HepG2 (cell line): ENCODE data around the gene SPON1. TPM values are rescaled to one million over a fixed set of nuclear protein-coding genes. Genes with fewer than 3 reads are reported as not detected.

Source experiments
- ATAC-seq: fragments of 200-7000 bp; cut with Tn5 transposase; 3 replicates; pipeline ENCODE4 v1.9.1; 2020; ENCODE audit warnings: mild to moderate bottlenecking, moderate library complexity
- BruUV-seq: library from RNA; stranded (reverse); fragments of 400-500 nt; replicated peaks from 2 replicates; lab custom pipeline; 2021; lab: Mats Ljungman, UMichigan
- CTCF ChIA-PET: fragments of 300-600 bp; formaldehyde crosslinking; extraction: SDS; loops from one replicate; lab custom pipeline; 2021; ENCODE audit warnings: low total read pairs, inconsistent platforms, low intra/inter-chr PET ratio; lab: Yijun Ruan, JAX
- POLR2A ChIA-PET: fragments of 350-600 bp; sonication (Branson Sonifier 250); formaldehyde crosslinking; loops from one replicate; lab custom pipeline; 2020; ENCODE audit warnings: antibody characterized with exemption, inconsistent platforms; lab: Yijun Ruan, JAX
- DNase-seq: peaks from one replicate; pipeline ENCODE4 v3.0.0-alpha.2; 2015; ENCODE audit warnings: low spot score
- FAIRE-seq: peaks from 3 replicates; lab custom pipeline; 2011; peaks lifted over from hg19 to GRCh38; lab: Jason Lieb, UNC
- H2AFZ ChIP-seq: one replicate; pipeline ENCODE4 v1.6.1; 2011; ENCODE audit warnings: low read length, inconsistent platforms
- H3K27ac ChIP-seq: fragments of 300-600 bp; 3 replicates; pipeline ENCODE4 v1.8.0; 2011; ENCODE audit warnings: mixed run types, mild to moderate bottlenecking, mixed read lengths, low read length, inconsistent platforms; ENCODE audit not compliant: insufficient read depth; ENCODE audit errors: extremely low read length
- H3K27me3 ChIP-seq, 2 experiments: fragments of 200-600 bp in 1 of 2; 2 replicates in 1 of 2; 3 replicates in 1 of 2; pipeline versions ENCODE4 v1.6.0 to v1.8.0; 2011; ENCODE audit warnings: low read length in 2 of 2, mild to moderate bottlenecking in 2 of 2, moderate library complexity in 2 of 2, inconsistent platforms in 1 of 2; ENCODE audit not compliant: insufficient read depth in 2 of 2, control insufficient read depth in 1 of 2
- H3K36me3 ChIP-seq, 2 experiments: fragments of 200-600 bp in 1 of 2; replicated peaks in 1 of 2; 2 replicates in 1 of 2; 3 replicates in 1 of 2; pipeline versions ENCODE4 v1.5.1 to v1.8.0; 2011; ENCODE audit warnings: low read length in 2 of 2, inconsistent platforms in 1 of 2; ENCODE audit not compliant: insufficient read depth in 2 of 2, control insufficient read depth in 1 of 2
- H3K4me1 ChIP-seq: 2 replicates; pipeline ENCODE4 v1.5.1; 2012; ENCODE audit warnings: low read length, inconsistent platforms; ENCODE audit not compliant: insufficient read depth
- H3K4me2 ChIP-seq: 2 replicates; pipeline ENCODE4 v1.6.0; 2011; ENCODE audit warnings: low read depth, low read length, inconsistent platforms
- H3K4me3 ChIP-seq, 3 experiments: fragments of 200-600 bp in 1 of 3; sonication (generic), shearing (Covaris generic) in 1 of 3; replicated peaks in 1 of 3; 2 replicates each; pipeline ENCODE4 v1.5.1; 2011 to 2016; ENCODE audit warnings: low read length in 3 of 3, inconsistent platforms in 2 of 3, low read depth in 2 of 3, mild to moderate bottlenecking in 2 of 3, control low read depth in 1 of 3, mixed read lengths in 1 of 3; ENCODE audit not compliant: insufficient read depth in 1 of 3
- H3K79me2 ChIP-seq: one replicate; pipeline ENCODE4 v1.6.1; 2011; ENCODE audit warnings: low read length, inconsistent platforms; ENCODE audit not compliant: insufficient read depth
- H3K9ac ChIP-seq: 2 replicates; pipeline ENCODE4 v1.6.0; 2011; ENCODE audit warnings: mild to moderate bottlenecking, low read depth, low read length, inconsistent platforms; ENCODE audit not compliant: insufficient read depth
- H3K9me3 ChIP-seq: 2 replicates; pipeline ENCODE4 v1.5.1; 2012; ENCODE audit warnings: mild to moderate bottlenecking, low read length
- H4K20me1 ChIP-seq: 2 replicates; pipeline ENCODE4 v1.6.0; 2011; ENCODE audit warnings: inconsistent platforms, mild to moderate bottlenecking, low read length, moderate library complexity; ENCODE audit not compliant: insufficient read depth
- BCL6 ChIP-seq: IDR thresholded peaks from 2 replicates; pipeline ENCODE4 v1.6.1; 2016; ENCODE audit warnings: missing genetic modification reagents, missing compliant biosample characterization
- CBX1 ChIP-seq: IDR thresholded peaks from one replicate; pipeline ENCODE4 v1.6.1; 2016; ENCODE audit warnings: antibody characterized with exemption, low read depth
- CCDC6 ChIP-seq: sonication (generic); formaldehyde crosslinking; IDR thresholded peaks from 2 replicates; pipeline ENCODE4 v1.8.1; 2022; ENCODE audit warnings: mild to moderate bottlenecking, missing genetic modification reagents, moderate library complexity
- CEBPG ChIP-seq: IDR thresholded peaks from 2 replicates; pipeline ENCODE4 v1.6.1; 2016
- HOXA3 ChIP-seq: sonication (generic); formaldehyde crosslinking; IDR thresholded peaks from 2 replicates; pipeline ENCODE4 v1.5.0; 2020; ENCODE audit warnings: missing genetic modification reagents
- IRX3 ChIP-seq: sonication (generic); formaldehyde crosslinking; IDR thresholded peaks from 2 replicates; pipeline ENCODE4 v1.8.1; 2023; ENCODE audit warnings: mild to moderate bottlenecking, low read depth, missing genetic modification reagents, borderline replicate concordance
- KLF9 ChIP-seq: IDR thresholded peaks from 2 replicates; pipeline ENCODE4 v1.6.1; 2016; ENCODE audit warnings: low read depth
- KMT2A ChIP-seq: sonication (generic); formaldehyde crosslinking; IDR thresholded peaks from 2 replicates; pipeline ENCODE4 v1.4.0; 2020; ENCODE audit warnings: missing genetic modification reagents
- TEAD2 ChIP-seq: sonication (generic); formaldehyde crosslinking; IDR thresholded peaks from 2 replicates; pipeline ENCODE4 v1.9.0; 2021; ENCODE audit warnings: missing genetic modification reagents
- WGBS: methylation state at CpG from one replicate; pipeline ENCODE4 v1.1.6; 2017; ENCODE audit warnings: low lambda C conversion rate; 5-methylcytosine and 5-hydroxymethylcytosine counted together
- in situ Hi-C: cut with HindIII; loops from 2 replicates; pipeline ENCODE4 v1.10.0; 2017; ENCODE audit warnings: low pct_unique_long_range_greater_than_20kb; ENCODE audit not compliant: extremely low pct_ligation_motif_present
- intact Hi-C: fragments of 100-400 bp; cut with micrococcal nuclease; formaldehyde crosslinking; loops from one replicate; pipeline ENCODE4 v1.10.0; 2022; ENCODE audit not compliant: unreplicated experiment
- polyA plus RNA-seq, 8 experiments: library from polyadenylated mRNA; depleted of rRNA in 3 of 8; stranded (reverse) in 7 of 8; unstranded in 1 of 8; fragments of >200 nt; fragmentation: Illumina TruSeq in 4 of 8; extraction: Trizol in 4 of 8; gene quantifications; 2 replicates each; pipeline versions ENCODE4 v1.2.1 to v1.2.3, GENCODE V29; 2011 to 2016; ENCODE audit warnings: low read depth in 4 of 8, missing spikeins in 1 of 8, mixed read lengths in 1 of 8; ENCODE audit not compliant: insufficient read depth in 1 of 8
- total RNA-seq, 5 experiments: library from RNA; depleted of rRNA; stranded (reverse); fragments of >200 nt; fragmentation: Illumina TruSeq; extraction: Trizol; gene quantifications; 2 replicates each; pipeline ENCODE4 v1.2.3, GENCODE V29; 2016; ENCODE audit warnings: low read depth in 1 of 5
- TF ChIP-seq, protein P1 (sequence below): sonication (generic); formaldehyde crosslinking; conservative IDR thresholded peaks from 2 replicates; pipeline ENCODE4 v1.8.0; 2022; ENCODE audit warnings: missing genetic modification reagents
- TF ChIP-seq, protein P2 (sequence below): sonication (generic); formaldehyde crosslinking; IDR thresholded peaks from 2 replicates; pipeline ENCODE4 v1.8.1; 2023; ENCODE audit warnings: mild to moderate bottlenecking, inconsistent platforms, moderate library complexity, missing genetic modification reagents, borderline replicate concordance
- TF ChIP-seq, protein P3 (sequence below): sonication (generic); formaldehyde crosslinking; IDR thresholded peaks from 2 replicates; pipeline ENCODE4 v1.5.1; 2020; ENCODE audit warnings: mild to moderate bottlenecking, missing genetic modification reagents, borderline replicate concordance
- TF ChIP-seq, protein P4 (sequence below): sonication (generic); formaldehyde crosslinking; IDR thresholded peaks from 2 replicates; pipeline ENCODE4 v1.4.0; 2020; ENCODE audit warnings: missing genetic modification reagents
- TF ChIP-seq, protein P5 (sequence below): IDR thresholded peaks from 2 replicates; pipeline ENCODE4 v1.6.1; 2016; ENCODE audit warnings: missing biosample characterization, missing genetic modification reagents, low read depth

Gene SPON1
- total and polyA plus RNA-seq, 2 of the 13 experiments (the other 11 are each of a cell fraction or from before 2014, with no cell fraction given): not detected

DNA sequence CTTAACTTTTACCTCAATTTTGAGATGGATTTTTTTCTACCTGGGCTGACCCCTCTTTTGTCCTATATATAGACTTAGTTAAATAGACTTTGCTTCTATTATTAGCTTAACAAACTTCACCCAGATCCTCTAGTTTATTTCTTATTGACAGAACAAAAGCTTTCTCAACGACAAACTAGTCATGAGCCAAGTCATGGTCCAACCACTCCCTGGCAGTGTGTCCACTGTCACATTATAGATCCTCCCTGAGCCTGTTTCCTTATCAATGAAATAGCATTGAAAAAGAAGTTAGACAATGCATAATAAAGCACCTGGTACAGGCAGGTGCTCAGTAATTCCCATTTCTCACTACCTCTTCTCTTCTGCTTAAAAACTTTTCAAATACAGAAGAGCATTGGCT is 155.1 kb downstream of the SPON1 start:
- H4K20me1 ChIP-seq: no peaks in the 10 kb centered on the region
- WGBS: 0% methylated on average over 1 of the region's 1 CpG
- intact Hi-C loops (no loop called here), in situ Hi-C loops (no loop called here)
- no peaks in the 10 kb centered on the region for H3K9me3 ChIP-seq
- H3K27ac ChIP-seq: no peak overlapping the region
- no TSS peak for BruUV-seq
- H2AFZ ChIP-seq: no peak overlapping the region
- DNase-seq: no peak
- no peak for ATAC-seq
- no peaks in the 10 kb centered on the region for H3K27me3 ChIP-seq
- H3K4me2 ChIP-seq: no peak overlapping the region
- POLR2A ChIA-PET: no interaction called here
- H3K79me2 ChIP-seq: no peaks in the 10 kb centered on the region
- H3K36me3 ChIP-seq: no peaks in the 10 kb centered on the region
- TF ChIP-seq, protein P1, sequence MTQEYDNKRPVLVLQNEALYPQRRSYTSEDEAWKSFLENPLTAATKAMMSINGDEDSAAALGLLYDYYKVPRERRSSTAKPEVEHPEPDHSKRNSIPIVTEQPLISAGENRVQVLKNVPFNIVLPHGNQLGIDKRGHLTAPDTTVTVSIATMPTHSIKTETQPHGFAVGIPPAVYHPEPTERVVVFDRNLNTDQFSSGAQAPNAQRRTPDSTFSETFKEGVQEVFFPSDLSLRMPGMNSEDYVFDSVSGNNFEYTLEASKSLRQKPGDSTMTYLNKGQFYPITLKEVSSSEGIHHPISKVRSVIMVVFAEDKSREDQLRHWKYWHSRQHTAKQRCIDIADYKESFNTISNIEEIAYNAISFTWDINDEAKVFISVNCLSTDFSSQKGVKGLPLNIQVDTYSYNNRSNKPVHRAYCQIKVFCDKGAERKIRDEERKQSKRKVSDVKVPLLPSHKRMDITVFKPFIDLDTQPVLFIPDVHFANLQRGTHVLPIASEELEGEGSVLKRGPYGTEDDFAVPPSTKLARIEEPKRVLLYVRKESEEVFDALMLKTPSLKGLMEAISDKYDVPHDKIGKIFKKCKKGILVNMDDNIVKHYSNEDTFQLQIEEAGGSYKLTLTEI (CRISPR knock-in tag): no peak
- TF ChIP-seq, protein P2, sequence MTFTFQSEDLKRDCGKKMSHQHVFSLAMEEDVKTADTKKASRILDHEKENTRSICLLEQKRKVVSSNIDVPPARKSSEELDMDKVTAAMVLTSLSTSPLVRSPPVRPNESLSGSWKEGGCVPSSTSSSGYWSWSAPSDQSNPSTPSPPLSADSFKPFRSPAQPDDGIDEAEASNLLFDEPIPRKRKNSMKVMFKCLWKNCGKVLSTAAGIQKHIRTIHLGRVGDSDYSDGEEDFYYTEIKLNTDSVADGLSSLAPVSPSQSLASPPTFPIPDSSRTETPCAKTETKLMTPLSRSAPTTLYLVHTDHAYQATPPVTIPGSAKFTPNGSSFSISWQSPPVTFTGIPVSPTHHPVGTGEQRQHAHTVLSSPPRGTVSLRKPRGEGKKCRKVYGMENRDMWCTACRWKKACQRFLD (CRISPR knock-in tag): no peak
- TF ChIP-seq KMT2A (CRISPR knock-in tag) (no peak), CBX1 (no peak), KLF9 (CRISPR knock-in tag) (no peak), TEAD2 (CRISPR knock-in tag) (no peak), BCL6 (CRISPR knock-in tag) (no peak), CCDC6 (CRISPR knock-in tag) (no peak), IRX3 (no peak), CEBPG (CRISPR knock-in tag) (no peak), HOXA3 (no peak)
- TF ChIP-seq, protein P3, sequence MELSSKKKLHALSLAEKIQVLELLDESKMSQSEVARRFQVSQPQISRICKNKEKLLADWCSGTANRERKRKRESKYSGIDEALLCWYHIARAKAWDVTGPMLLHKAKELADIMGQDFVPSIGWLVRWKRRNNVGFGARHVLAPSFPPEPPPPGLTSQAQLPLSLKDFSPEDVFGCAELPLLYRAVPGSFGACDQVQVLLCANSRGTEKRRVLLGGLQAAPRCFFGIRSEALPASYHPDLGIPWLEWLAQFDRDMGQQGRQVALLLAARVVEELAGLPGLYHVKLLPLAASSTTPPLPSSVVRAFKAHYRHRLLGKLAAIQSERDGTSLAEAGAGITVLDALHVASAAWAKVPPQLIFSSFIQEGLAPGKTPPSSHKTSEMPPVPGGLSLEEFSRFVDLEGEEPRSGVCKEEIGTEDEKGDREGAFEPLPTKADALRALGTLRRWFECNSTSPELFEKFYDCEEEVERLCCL (CRISPR knock-in tag): no peak
- TF ChIP-seq, protein P4, sequence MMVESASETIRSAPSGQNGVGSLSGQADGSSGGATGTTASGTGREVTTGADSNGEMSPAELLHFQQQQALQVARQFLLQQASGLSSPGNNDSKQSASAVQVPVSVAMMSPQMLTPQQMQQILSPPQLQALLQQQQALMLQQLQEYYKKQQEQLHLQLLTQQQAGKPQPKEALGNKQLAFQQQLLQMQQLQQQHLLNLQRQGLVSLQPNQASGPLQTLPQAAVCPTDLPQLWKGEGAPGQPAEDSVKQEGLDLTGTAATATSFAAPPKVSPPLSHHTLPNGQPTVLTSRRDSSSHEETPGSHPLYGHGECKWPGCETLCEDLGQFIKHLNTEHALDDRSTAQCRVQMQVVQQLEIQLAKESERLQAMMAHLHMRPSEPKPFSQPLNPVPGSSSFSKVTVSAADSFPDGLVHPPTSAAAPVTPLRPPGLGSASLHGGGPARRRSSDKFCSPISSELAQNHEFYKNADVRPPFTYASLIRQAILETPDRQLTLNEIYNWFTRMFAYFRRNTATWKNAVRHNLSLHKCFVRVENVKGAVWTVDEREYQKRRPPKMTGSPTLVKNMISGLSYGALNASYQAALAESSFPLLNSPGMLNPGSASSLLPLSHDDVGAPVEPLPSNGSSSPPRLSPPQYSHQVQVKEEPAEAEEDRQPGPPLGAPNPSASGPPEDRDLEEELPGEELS (CRISPR knock-in tag): no peak
- TF ChIP-seq, protein P5, sequence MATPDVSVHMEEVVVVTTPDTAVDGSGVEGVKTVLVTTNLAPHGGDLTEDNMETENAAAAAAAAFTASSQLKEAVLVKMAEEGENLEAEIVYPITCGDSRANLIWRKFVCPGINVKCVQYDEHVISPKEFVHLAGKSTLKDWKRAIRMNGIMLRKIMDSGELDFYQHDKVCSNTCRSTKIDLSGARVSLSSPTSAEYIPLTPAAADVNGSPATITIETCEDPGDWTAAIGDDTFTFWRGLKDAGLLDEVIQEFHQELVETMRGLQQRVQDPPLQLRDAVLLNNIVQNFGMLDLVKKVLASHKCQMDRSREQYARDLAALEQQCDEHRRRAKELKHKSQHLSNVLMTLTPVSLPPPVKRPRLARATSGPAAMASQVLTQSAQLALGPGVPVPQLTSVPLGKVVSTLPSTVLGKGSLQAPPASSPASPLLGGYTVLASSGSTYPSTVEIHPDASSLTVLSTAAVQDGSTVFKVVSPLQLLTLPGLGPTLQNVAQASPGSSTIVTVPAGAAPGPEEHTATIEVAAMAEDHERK (CRISPR knock-in tag): no peak
- TF ChIP-seq, all 625 proteins: peak for 0
- no peak for FAIRE-seq
- Histone ChIP-seq H3K4me3 (no peak overlapping the region), H3K4me1 (no peaks in the 10 kb centered on the region), H3K9ac (no peak overlapping the region)
- CTCF ChIA-PET: no interaction called here
